Peyer's patch (tissue), 4 donors: ENCODE results near the gene TMEM242.

Experiments
- CTCF ChIP-seq, 6 experiments: fragments of 450-650 bp in 4 of 6; fragments of 200-600 bp in 2 of 6; sonication (generic) in 1 of 6; IDR thresholded peaks; one replicate each; pipeline ENCODE4 v1.5.1; 2017 to 2019; ENCODE audit warnings: antibody characterized with exemption in 6 of 6, mild to moderate bottlenecking in 3 of 6, moderate library complexity in 1 of 6
- POLR2A ChIP-seq, 2 donors: fragments of 450-650 bp; IDR thresholded peaks; one replicate each; pipeline ENCODE4 v1.5.1; 2017; ENCODE audit warnings: antibody characterized with exemption in 2 of 2, mild to moderate bottlenecking in 2 of 2, moderate library complexity in 2 of 2

- no peak for TF ChIP-seq CTCF (IDR thresholded peaks at IDR 0.05)
- TF ChIP-seq POLR2A (IDR thresholded peaks at IDR 0.05): no peak
Measured at GRCh38 chr6:157251586-157252247, 71.6 kb downstream of the TMEM242 start.
